Astrocyte of the cerebellum (primary cell): ENCODE results near the gene CIB1.

Experiments
- DNase-seq: peaks from one replicate; pipeline ENCODE4 v3.0.0-alpha.2; 2011; ENCODE audit warnings: low read depth
- H3K4me3 ChIP-seq: 2 replicates; pipeline ENCODE4 v1.5.1; 2011; ENCODE audit warnings: mild to moderate bottlenecking, low read depth, low read length, moderate library complexity
- in situ Hi-C: cut with HindIII; loops from 2 replicates; pipeline ENCODE4 v1.10.0; 2017; ENCODE audit warnings: low sequenced_read_pairs
- TF ChIP-seq, protein P1 (sequence below): IDR thresholded peaks from 2 replicates; pipeline ENCODE4 v1.5.1; 2012; ENCODE audit warnings: low read length, low read depth, moderate library complexity, mild to moderate bottlenecking; ENCODE audit errors: missing control alignments

The CIB1 gene

DNA sequence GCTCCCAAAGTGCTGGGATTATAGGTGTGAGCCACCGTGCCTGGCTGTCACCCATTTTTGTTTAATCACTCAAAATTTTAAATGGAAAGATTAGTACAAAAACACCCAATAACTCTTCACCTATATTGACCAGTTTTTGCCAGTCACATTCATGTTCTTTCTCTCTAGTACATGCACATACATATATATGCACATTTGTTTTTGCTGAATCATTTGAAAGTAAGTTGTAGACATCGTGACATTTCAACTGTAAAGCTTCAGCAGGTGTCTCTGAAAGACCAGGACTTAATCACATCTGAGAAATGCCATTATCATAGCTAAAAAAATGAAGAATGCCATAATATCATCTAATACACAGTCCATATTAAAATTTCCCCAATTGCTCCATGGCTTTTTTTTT is 39.1 kb downstream of the CIB1 start:
- DNase-seq, result no peak
- no peak overlapping the region for H3K4me3 ChIP-seq
- in situ Hi-C loops, result no loop called here
- TF ChIP-seq, protein P1, sequence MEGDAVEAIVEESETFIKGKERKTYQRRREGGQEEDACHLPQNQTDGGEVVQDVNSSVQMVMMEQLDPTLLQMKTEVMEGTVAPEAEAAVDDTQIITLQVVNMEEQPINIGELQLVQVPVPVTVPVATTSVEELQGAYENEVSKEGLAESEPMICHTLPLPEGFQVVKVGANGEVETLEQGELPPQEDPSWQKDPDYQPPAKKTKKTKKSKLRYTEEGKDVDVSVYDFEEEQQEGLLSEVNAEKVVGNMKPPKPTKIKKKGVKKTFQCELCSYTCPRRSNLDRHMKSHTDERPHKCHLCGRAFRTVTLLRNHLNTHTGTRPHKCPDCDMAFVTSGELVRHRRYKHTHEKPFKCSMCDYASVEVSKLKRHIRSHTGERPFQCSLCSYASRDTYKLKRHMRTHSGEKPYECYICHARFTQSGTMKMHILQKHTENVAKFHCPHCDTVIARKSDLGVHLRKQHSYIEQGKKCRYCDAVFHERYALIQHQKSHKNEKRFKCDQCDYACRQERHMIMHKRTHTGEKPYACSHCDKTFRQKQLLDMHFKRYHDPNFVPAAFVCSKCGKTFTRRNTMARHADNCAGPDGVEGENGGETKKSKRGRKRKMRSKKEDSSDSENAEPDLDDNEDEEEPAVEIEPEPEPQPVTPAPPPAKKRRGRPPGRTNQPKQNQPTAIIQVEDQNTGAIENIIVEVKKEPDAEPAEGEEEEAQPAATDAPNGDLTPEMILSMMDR, result no peak

DNA sequence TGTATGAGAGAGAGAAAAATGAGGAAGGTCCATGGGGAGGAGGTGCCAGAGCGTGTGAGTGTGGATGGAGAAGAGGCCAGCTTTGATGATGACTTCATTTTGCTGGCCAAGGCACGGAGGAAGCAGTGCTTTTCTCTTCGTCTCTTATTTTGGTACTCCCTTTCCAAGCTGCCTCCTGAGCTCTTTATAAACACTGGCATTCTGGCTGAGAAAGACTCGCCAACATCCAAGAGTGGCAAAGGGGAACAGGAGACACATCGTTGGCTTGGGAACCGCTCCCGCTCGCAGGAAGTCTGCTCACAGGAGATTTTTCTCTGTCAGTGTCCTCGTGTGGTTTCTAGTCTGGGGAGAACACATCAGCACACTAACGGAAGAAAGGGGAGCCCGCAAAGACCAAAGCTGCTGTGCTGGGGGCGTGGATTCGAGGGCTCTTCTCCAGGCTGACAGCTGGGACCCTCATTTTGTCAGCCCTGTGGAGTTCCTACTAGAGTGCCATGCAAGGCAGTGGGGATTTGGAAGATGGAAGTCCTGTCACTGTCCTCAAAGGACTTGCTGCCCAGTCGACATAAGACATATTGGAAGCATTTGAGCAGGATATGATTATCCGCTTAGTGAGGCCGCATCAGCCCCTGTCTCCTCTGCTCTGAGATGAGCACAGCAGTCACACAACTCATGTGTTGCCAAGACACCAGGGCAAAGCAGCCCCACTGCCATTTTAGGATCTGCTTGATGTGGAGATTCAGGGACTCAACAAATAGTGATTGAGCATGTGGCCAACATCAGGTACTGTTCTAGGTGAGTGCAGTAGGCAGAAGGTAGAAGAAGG is 40.6 kb downstream of the CIB1 start:
- no peak for DNase-seq
- no peak overlapping the region for H3K4me3 ChIP-seq
- TF ChIP-seq, protein P1, result no peak
- in situ Hi-C loops, result no loop called here

DNA sequence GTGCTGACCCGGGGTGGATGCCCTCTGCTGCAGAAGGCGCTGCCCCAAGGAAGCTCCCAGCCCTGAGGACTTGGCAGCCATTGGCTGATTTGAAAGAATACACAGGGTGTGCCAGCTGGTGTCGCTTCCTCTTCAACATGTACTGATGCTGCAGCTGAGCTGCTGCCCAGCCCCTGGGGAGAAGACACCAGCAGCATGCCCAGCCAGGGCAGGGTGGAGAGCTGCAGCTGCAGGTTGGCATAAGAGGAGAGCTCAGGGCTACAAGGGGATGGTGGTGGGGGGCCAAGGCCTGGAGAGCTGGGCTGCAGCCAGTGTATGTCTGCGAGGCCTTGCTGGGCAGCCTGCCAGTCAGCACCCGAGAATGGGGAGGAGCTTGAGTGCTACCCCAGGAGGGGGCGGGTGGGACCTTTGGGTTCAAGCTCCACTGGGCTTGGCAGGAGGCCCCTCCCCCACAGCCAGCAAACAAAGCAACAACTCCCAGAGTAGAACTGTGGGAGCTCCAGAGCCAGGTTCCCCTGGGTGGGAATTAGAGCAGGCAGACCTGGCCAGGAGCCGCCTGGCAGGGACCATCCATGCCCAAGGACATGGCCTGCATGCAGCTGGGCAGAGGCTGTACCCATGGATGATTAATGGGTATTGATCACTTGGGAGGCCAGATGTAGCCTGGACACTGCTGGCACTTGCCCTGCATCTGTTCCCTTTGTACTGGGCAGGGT is 41.8 kb downstream of the CIB1 start:
- no peak overlapping the region for H3K4me3 ChIP-seq
- DNase-seq, result no peak
- in situ Hi-C loops, result no loop called here
- TF ChIP-seq, protein P1, result no peak

DNA sequence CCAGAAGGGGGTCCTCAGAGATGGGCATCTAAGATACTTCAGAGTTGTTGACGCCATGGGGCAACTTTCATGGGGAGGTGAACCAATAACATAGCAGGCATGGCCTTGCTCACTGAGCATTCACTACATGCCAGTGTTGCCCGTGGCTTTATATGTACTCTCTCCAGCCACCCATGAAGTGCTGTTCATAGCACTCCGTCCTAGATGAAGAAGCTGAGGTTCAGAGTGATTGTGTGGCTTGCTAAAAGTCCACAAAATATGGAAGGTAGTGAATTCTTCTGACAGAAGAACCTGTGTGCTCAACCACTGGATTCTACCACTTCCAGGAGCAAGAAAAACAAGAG is 42.4 kb downstream of the CIB1 start:
- no peak for DNase-seq
- in situ Hi-C loops, result no loop called here
- TF ChIP-seq, protein P1, result no peak
- no peak overlapping the region for H3K4me3 ChIP-seq

DNA sequence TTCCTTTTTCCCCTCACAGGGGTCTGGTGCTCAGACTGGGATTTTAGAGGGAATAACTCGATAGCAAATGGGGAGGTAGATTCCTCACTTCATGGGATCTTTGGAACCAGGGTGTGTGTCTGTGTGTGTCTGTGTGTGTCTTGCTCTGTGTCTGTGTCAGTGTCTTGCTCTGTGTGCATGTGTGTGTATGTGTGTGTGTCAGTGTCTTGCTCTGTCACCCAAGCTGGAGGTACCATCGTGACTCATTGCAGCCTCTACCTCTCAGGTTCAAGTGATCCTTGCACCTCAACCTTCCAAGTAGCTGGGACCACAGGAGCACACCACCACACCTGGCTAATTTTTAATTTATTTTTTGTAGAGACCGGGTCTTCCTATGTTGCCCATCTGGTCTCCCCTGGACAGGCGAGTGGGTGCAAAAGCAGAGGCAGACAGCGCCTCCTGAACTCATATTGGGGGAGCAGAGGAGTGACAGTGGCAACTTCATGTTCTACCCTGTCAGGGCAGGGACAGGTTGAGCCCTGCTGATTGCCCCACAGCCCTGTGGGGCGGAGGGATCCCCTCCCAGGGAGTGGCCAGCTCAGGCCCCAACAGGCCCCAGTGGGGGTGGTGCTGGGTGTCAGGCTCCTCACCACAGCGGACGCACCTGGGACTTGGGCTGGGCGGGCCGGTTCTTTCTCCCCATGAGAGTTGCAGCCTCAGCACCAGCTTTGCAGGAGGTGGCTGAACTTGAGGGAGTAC is 43.0 kb downstream of the CIB1 start:
- in situ Hi-C loops, result no loop called here
- no peak overlapping the region for H3K4me3 ChIP-seq
- no peak for DNase-seq
- TF ChIP-seq, protein P1, result no peak

DNA sequence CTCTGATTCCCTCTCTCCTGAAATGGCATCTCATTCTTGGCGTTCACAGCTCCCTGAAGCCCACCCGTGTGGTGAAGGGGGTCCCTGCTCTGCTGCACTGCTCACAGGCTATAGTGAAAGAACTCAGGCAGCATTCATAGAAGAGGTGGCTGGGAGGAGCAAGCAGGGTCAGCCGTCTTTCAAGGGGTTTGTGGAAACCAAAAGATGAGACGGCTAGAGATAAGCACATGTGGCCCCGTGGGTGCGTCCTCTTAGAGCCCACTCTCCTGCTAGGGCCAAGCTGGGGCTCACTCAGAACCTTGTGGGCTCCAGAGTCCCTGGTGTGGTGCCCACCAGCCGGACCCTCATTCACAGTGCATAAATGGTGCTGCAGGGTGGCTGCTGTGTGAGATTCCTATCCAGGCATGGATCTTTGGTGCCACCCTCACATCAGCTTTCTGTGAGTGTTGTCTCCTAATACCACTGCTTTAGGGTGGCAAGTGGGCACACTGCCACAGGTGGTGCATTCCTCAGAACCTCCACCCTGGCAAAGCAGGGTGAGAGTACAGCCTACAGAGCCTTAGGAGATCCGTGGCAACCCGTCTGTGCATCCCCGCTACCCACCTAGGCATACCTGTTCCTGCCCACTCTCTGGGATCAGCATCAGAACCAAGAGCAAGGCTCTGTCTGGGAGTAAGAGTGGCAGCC is 43.8 kb downstream of the CIB1 start:
- TF ChIP-seq, protein P1, result no peak
- DNase-seq, result no peak
- H3K4me3 ChIP-seq, result no peak overlapping the region
- in situ Hi-C loops, result no loop called here
